KMS-11 (cell line): ENCODE measurements around the gene EGR1.

Experiments
- H2AFZ ChIP-seq: fragments of 200-600 bp; sonication (generic); 2 replicates; pipeline ENCODE4 v1.6.1; 2016; ENCODE audit warnings: antibody characterized with exemption, mixed run types, low read depth
- H3K27ac ChIP-seq: fragments of 200-600 bp; sonication (generic); 2 replicates; pipeline ENCODE4 v1.6.1; 2016; ENCODE audit warnings: mild to moderate bottlenecking, mixed run types
- H3K27me3 ChIP-seq: fragments of 200-600 bp; sonication (generic); 2 replicates; pipeline ENCODE4 v1.6.1; 2017; ENCODE audit warnings: mild to moderate bottlenecking, low read depth, mixed run types, moderate library complexity; ENCODE audit not compliant: insufficient read depth
- H3K36me3 ChIP-seq: fragments of 200-600 bp; sonication (generic); 2 replicates; pipeline ENCODE4 v1.6.1; 2017; ENCODE audit warnings: mild to moderate bottlenecking, mixed run types; ENCODE audit not compliant: insufficient read depth
- H3K4me1 ChIP-seq: fragments of 200-600 bp; sonication (generic); 2 replicates; pipeline ENCODE4 v1.6.1; 2016; ENCODE audit warnings: mild to moderate bottlenecking, low read depth, mixed run types; ENCODE audit not compliant: poor library complexity, severe bottlenecking
- H3K4me2 ChIP-seq: fragments of 200-600 bp; sonication (generic); 2 replicates; pipeline ENCODE4 v1.7.0; 2016; ENCODE audit warnings: mild to moderate bottlenecking, mixed run types
- H3K4me3 ChIP-seq: fragments of 200-600 bp; sonication (generic); IDR thresholded peaks from 2 replicates; pipeline ENCODE4 v1.6.1; 2017; ENCODE audit warnings: low read depth, low read length, mixed read lengths; ENCODE audit not compliant: insufficient read depth
- H3K79me2 ChIP-seq: fragments of 200-600 bp; sonication (generic); 2 replicates; pipeline ENCODE4 v1.6.1; 2016; ENCODE audit warnings: low read depth, mixed run types; ENCODE audit not compliant: insufficient read depth
- H3K9ac ChIP-seq: fragments of 200-600 bp; sonication (generic); 2 replicates; pipeline ENCODE4 v1.6.1; 2016; ENCODE audit warnings: mild to moderate bottlenecking, mixed run types
- H4K20me1 ChIP-seq: fragments of 200-600 bp; sonication (generic); 2 replicates; pipeline ENCODE4 v1.6.1; 2016; ENCODE audit warnings: mild to moderate bottlenecking, mixed run types; ENCODE audit not compliant: insufficient read depth
- CTCF ChIP-seq: fragments of 200-600 bp; sonication (generic); conservative IDR thresholded peaks from 2 replicates; pipeline ENCODE4 v1.6.1; 2017; ENCODE audit warnings: low read depth, mild to moderate bottlenecking, antibody characterized with exemption, low read length, moderate library complexity, mixed read lengths

EGR1 gene

DNA sequence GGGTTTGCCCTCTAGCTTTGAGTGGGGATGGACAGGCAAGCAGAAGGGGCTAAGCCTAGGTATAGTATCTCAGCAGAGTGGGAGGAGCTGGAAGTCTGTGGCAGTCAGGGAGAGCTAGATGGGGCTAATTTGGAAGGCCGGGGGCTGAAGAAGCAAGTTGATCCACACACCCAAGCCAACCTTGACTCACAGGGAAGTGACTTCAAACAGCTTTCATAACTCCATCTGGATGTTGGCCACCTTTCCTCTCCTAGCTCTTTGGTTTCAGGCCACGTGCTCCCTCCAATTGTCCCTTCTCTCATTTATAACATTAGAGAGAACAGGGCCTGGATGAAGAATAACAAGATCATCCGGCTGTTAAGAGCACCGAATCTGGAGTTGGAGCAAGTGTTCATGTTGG, 36.8 kb downstream of the EGR1 start:
- H3K79me2 ChIP-seq: no peaks in the 10 kb centered on the region
- no peak overlapping the region for H3K27ac ChIP-seq
- H2AFZ ChIP-seq: no peak overlapping the region
- H3K4me3 ChIP-seq: no peak overlapping the region
- no peak overlapping the region for H3K4me2 ChIP-seq
- H3K4me1 ChIP-seq: no peaks in the 10 kb centered on the region
- TF ChIP-seq CTCF: no peak
- 0 out of 2 replicates have a peak, but pooled peaks cover 4% of the 10 kb centered on the region for H4K20me1 ChIP-seq
- no peak overlapping the region for H3K9ac ChIP-seq
- H3K36me3 ChIP-seq: no peaks in the 10 kb centered on the region
- no peaks in the 10 kb centered on the region for H3K27me3 ChIP-seq

DNA sequence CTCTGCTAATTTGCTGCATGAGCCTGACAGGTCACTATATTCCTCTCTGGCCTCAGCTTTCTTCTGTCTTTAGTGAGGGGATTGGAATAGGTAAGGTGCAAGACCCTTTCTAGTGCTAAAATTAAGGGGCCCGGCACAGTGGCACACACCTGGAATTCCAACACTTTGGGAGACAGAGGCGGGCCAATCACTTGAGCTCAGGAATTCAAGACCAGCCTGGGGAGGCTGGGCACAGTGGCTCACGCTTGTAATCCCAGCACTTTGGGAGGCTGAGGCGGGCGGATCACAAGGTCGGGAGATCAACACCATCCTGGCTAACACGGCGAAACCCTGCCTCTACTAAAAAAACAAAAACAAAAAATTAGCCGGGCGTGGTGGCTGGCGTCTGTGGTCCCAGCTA, 37.2 kb downstream of the EGR1 start:
- Histone ChIP-seq H3K79me2 (no peaks in the 10 kb centered on the region), H3K4me1 (no peaks in the 10 kb centered on the region), H3K36me3 (no peaks in the 10 kb centered on the region), H3K9ac (no peak overlapping the region), H4K20me1 (0 out of 2 replicates have a peak, but pooled peaks cover 4% of the 10 kb centered on the region), H3K4me3 (no peak overlapping the region), H3K4me2 (no peak overlapping the region), H3K27me3 (no peaks in the 10 kb centered on the region), H3K27ac (no peak overlapping the region), H2AFZ (no peak overlapping the region)
- TF ChIP-seq CTCF: no peak

DNA sequence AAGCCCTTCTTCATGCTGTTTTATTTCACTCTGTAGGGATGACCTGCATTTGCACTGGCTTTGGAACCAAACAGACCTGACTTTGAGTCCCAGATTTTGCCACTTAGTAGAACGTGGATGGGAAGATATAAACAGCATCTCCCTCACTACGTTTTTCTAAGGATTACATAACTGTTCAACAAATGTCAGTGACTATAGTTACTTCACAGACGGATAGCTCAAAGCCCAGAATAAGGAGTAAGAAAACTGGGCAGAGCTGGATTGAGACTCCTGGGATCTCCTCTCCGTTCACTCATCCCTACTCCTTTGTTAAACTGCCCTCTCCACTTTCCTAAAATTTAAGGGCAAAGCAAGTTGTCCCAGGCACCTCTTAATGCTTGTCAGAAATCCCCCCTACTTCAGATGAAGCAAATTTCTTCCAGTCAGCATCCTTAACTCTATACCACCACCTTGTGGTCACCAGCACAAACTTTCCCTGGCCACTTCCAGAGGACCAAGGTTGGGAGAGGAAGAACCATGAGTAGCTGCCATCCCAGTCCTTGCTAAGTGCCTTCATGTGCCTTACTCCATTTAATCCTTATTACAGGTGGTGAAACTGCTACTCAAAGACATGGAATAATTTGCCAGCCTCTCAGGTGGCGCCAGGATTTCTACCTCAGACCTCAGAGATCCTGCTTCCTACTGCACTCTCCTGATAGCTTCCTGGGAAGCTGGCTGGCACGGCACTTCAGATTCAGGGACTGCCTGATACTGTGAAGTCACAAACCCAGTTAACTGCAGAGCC, 38.4 kb downstream of the EGR1 start:
- no peak overlapping the region for H2AFZ ChIP-seq
- TF ChIP-seq CTCF: peak; percentile 69; the same call in 1 of the 2 replicates
- H3K9ac ChIP-seq: no peak overlapping the region
- H3K79me2 ChIP-seq: no peaks in the 10 kb centered on the region
- no peak overlapping the region for H3K4me3 ChIP-seq
- H3K4me1 ChIP-seq: no peaks in the 10 kb centered on the region
- 0 out of 2 replicates have a peak, but pooled peaks cover 4% of the 10 kb centered on the region for H4K20me1 ChIP-seq
- peaks cover 7% of the 10 kb centered on the region; the same call in 1 of the 2 replicates for H3K36me3 ChIP-seq
- no peak overlapping the region for H3K4me2 ChIP-seq
- H3K27me3 ChIP-seq: no peaks in the 10 kb centered on the region
- no peak overlapping the region for H3K27ac ChIP-seq

DNA sequence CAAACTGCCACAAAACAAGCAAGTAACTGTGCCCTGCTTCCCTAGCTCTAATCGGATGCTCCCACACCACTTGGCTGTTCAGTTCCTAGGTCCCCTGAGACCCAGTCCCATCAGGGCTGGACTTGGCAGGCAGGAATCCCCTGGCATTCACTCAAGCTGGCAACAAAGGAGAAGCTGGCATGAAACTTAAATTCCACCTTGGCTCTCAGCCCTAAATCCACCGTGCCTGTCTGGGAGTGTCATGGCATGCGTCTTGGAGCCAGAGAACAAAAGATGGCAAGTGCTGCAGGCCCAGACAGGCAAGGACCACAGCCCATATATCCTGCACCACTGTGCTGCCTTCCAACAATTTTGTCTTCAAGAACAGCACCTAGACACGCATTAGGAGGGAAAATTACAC, 39.5 kb downstream of the EGR1 start:
- no peaks in the 10 kb centered on the region for H3K4me1 ChIP-seq
- no peak overlapping the region for H3K27ac ChIP-seq
- H3K27me3 ChIP-seq: no peaks in the 10 kb centered on the region
- H3K79me2 ChIP-seq: no peaks in the 10 kb centered on the region
- H3K4me2 ChIP-seq: no peak overlapping the region
- H4K20me1 ChIP-seq: 0 out of 2 replicates have a peak, but pooled peaks cover 4% of the 10 kb centered on the region
- H3K9ac ChIP-seq: no peak overlapping the region
- no peak overlapping the region for H3K4me3 ChIP-seq
- peaks cover 7% of the 10 kb centered on the region; the same call in 1 of the 2 replicates for H3K36me3 ChIP-seq
- H2AFZ ChIP-seq: no peak overlapping the region
- no peak for TF ChIP-seq CTCF
